Activated CD8-positive, alpha-beta T cell treated with anti-CD3 and anti-CD28 coated beads for 36 hours (primary cell): ENCODE data around the gene TYW1B. TPM values are rescaled to one million over a fixed set of nuclear protein-coding genes. Genes with fewer than 3 reads are reported as not detected.
"Not testable (repeated sequence)": the region's sequence is repeated elsewhere in the genome, so short reads cannot be mapped to it uniquely, and the experiment has no call there.

Experiments used
- ATAC-seq: fragments of 200-7000 bp; cut with Tn5 transposase; one replicate; pipeline ENCODE4 v1.10.0; 2021; ENCODE audit warnings: mild to moderate bottlenecking, moderate library complexity
- CTCF ChIA-PET: fragments of 350-600 bp; sonication (Branson Sonifier 250); formaldehyde crosslinking; loops from one replicate; lab custom pipeline; 2021; ENCODE audit warnings: antibody characterized with exemption; lab: Charles Lee
- POLR2A ChIA-PET: fragments of 350-600 bp; sonication (Branson Sonifier 250); formaldehyde crosslinking; loops from one replicate; lab custom pipeline; 2021; ENCODE audit warnings: antibody characterized with exemption; lab: Charles Lee
- DNase-seq: peaks from one replicate; pipeline ENCODE4 v3.0.0-alpha.2; 2020
- H3K27ac Mint-ChIP-seq: one replicate; pipeline ENCODE4 v1.8.0; 2021; ENCODE audit warnings: mild to moderate bottlenecking, mixed read lengths
- H3K27me3 Mint-ChIP-seq: one replicate; pipeline ENCODE4 v1.8.0; 2021; ENCODE audit warnings: mixed read lengths
- H3K36me3 Mint-ChIP-seq: one replicate; pipeline ENCODE4 v1.8.0; 2021; ENCODE audit warnings: low read depth, mixed read lengths
- H3K4me1 Mint-ChIP-seq: one replicate; pipeline ENCODE4 v1.8.0; 2021; ENCODE audit warnings: low read depth, mixed read lengths
- H3K4me3 Mint-ChIP-seq: one replicate; pipeline ENCODE4 v1.8.0; 2021; ENCODE audit warnings: mild to moderate bottlenecking, moderate library complexity, mixed read lengths
- H3K9me3 Mint-ChIP-seq: one replicate; pipeline ENCODE4 v1.8.0; 2021; ENCODE audit warnings: mixed read lengths
- CTCF ChIP-seq: fragments of 200-600 bp; IDR thresholded peaks from one replicate; pipeline ENCODE4 v1.8.0; 2022; ENCODE audit warnings: antibody characterized with exemption, mild to moderate bottlenecking
- intact Hi-C: fragments of 100-400 bp; cut with micrococcal nuclease; formaldehyde crosslinking; loops from one replicate; pipeline ENCODE4 v1.10.0; 2022
- total RNA-seq, 2 experiments: library from RNA; stranded (reverse); gene quantifications; one replicate each; pipeline ENCODE4 v1.2.3, GENCODE V29; 2021

The TYW1B gene
- total RNA-seq, 2 experiments from 2014 or later = 1.6 to 1.8 TPM

- DNase-seq, H3K36me3 Mint-ChIP-seq, H3K27me3 Mint-ChIP-seq, H3K4me1 Mint-ChIP-seq, H3K27ac Mint-ChIP-seq, H3K4me3 Mint-ChIP-seq, H3K9me3 Mint-ChIP-seq, ATAC-seq, intact Hi-C loops, CTCF ChIA-PET, POLR2A ChIA-PET: not testable (repeated sequence)
Measured at GRCh38 chr7:72690177-72690576, 137.8 kb downstream of the TYW1B start.

- ATAC-seq, DNase-seq, H3K9me3 Mint-ChIP-seq, H3K27ac Mint-ChIP-seq, H3K4me3 Mint-ChIP-seq, CTCF ChIA-PET, H3K27me3 Mint-ChIP-seq, intact Hi-C loops, H3K36me3 Mint-ChIP-seq, H3K4me1 Mint-ChIP-seq, POLR2A ChIA-PET: not testable (repeated sequence)
Measured at GRCh38 chr7:72689344-72689743, 138.7 kb downstream of the TYW1B start.

- Mint-ChIP-seq H3K4me1 (peaks cover 17% of the 10 kb centered on the region), H3K36me3 (peaks cover 11% of the 10 kb centered on the region)
- DNase-seq, H3K27me3 Mint-ChIP-seq, intact Hi-C loops, H3K27ac Mint-ChIP-seq, H3K4me3 Mint-ChIP-seq, POLR2A ChIA-PET, H3K9me3 Mint-ChIP-seq, CTCF ChIA-PET, ATAC-seq: not testable (repeated sequence)
Measured at GRCh38 chr7:72681211-72681610, 146.8 kb downstream of the TYW1B start.

- POLR2A ChIA-PET, H3K4me3 Mint-ChIP-seq, DNase-seq, H3K27ac Mint-ChIP-seq, H3K4me1 Mint-ChIP-seq, intact Hi-C loops, H3K9me3 Mint-ChIP-seq, H3K27me3 Mint-ChIP-seq, CTCF ChIA-PET: not testable (repeated sequence)
- H3K36me3 Mint-ChIP-seq = peaks cover 12% of the 10 kb centered on the region
- ATAC-seq = peak; percentile 39
Measured at GRCh38 chr7:72676880-72677279, 151.1 kb downstream of the TYW1B start.

- H3K27me3 Mint-ChIP-seq, POLR2A ChIA-PET, intact Hi-C loops: not testable (repeated sequence)
Measured at GRCh38 chr7:72676086-72676690, 151.8 kb downstream of the TYW1B start.

GRCh38 chr7:72675686-72676085, 152.3 kb downstream of the TYW1B start:
- DNase-seq, CTCF ChIA-PET, H3K27me3 Mint-ChIP-seq, H3K4me1 Mint-ChIP-seq, H3K27ac Mint-ChIP-seq, intact Hi-C loops, POLR2A ChIA-PET, H3K9me3 Mint-ChIP-seq, ATAC-seq, H3K4me3 Mint-ChIP-seq: not testable (repeated sequence)
- peaks cover 12% of the 10 kb centered on the region for H3K36me3 Mint-ChIP-seq

More at GRCh38 chr7:72676086-72676690, 151.8 kb downstream of the TYW1B start:
- DNase-seq, H3K4me3 Mint-ChIP-seq, H3K9me3 Mint-ChIP-seq, H3K4me1 Mint-ChIP-seq, CTCF ChIA-PET, H3K27ac Mint-ChIP-seq, ATAC-seq: not testable (repeated sequence)
- H3K36me3 Mint-ChIP-seq = peaks cover 12% of the 10 kb centered on the region

- no peak for TF ChIP-seq CTCF
- intact Hi-C loops = no loop called here
- H3K27me3 Mint-ChIP-seq = no peaks in the 10 kb centered on the region
- H3K9me3 Mint-ChIP-seq = no peaks in the 10 kb centered on the region
- DNase-seq = no peak
- ChIA-PET POLR2A (no interaction called here), CTCF (no interaction called here)
- ATAC-seq = no peak
- H3K4me1 Mint-ChIP-seq = no peaks in the 10 kb centered on the region
- peaks cover 8% of the 10 kb centered on the region for H3K36me3 Mint-ChIP-seq
- H3K4me3 Mint-ChIP-seq = no peak overlapping the region
- H3K27ac Mint-ChIP-seq = no peak overlapping the region
Measured at GRCh38 chr7:72674394-72674793, 153.6 kb downstream of the TYW1B start.

GRCh38 chr7:72670850-72671249, 157.2 kb downstream of the TYW1B start:
- H3K4me1 Mint-ChIP-seq, ATAC-seq, H3K27me3 Mint-ChIP-seq, CTCF ChIA-PET, H3K4me3 Mint-ChIP-seq, H3K36me3 Mint-ChIP-seq, H3K27ac Mint-ChIP-seq, DNase-seq, POLR2A ChIA-PET, H3K9me3 Mint-ChIP-seq, intact Hi-C loops: not testable (repeated sequence)

- CTCF ChIA-PET, DNase-seq, H3K27me3 Mint-ChIP-seq, ATAC-seq, POLR2A ChIA-PET, H3K4me1 Mint-ChIP-seq, H3K9me3 Mint-ChIP-seq, H3K4me3 Mint-ChIP-seq, intact Hi-C loops, H3K27ac Mint-ChIP-seq: not testable (repeated sequence)
- peaks cover 13% of the 10 kb centered on the region for H3K36me3 Mint-ChIP-seq
Measured at GRCh38 chr7:72668435-72668834, 159.6 kb downstream of the TYW1B start.

- H3K27me3 Mint-ChIP-seq, H3K4me1 Mint-ChIP-seq, DNase-seq, ATAC-seq, CTCF ChIA-PET, intact Hi-C loops, H3K4me3 Mint-ChIP-seq, H3K9me3 Mint-ChIP-seq, H3K27ac Mint-ChIP-seq: not testable (repeated sequence)
- POLR2A ChIA-PET = interaction anchor here (1.0 kb wide), 1 partner anchor 12 kb away, joined by 4 read pairs; no protein-coding TSS in a partner anchor
- H3K36me3 Mint-ChIP-seq = peaks cover 12% of the 10 kb centered on the region
Measured at GRCh38 chr7:72667049-72667448, 161.0 kb downstream of the TYW1B start.

GRCh38 chr7:72648574-72648973, 179.4 kb downstream of the TYW1B start:
- CTCF ChIA-PET, ATAC-seq, H3K9me3 Mint-ChIP-seq, intact Hi-C loops, H3K36me3 Mint-ChIP-seq, H3K4me1 Mint-ChIP-seq, H3K4me3 Mint-ChIP-seq, POLR2A ChIA-PET, H3K27me3 Mint-ChIP-seq, H3K27ac Mint-ChIP-seq, DNase-seq: not testable (repeated sequence)
